CD4-positive, alpha-beta T cell treated with Interleukin-21 for 1 hour (primary cell): Measurements from ENCODE around the gene FAM229A.
"Not testable (repeated sequence)": the region's sequence is repeated elsewhere in the genome, so short reads cannot be mapped to it uniquely, and the experiment has no call there.

ENCODE experiments used
- DNase-seq: peaks from one replicate; pipeline ENCODE4 v3.0.0-alpha.2; 2020

The FAM229A gene

DNA sequence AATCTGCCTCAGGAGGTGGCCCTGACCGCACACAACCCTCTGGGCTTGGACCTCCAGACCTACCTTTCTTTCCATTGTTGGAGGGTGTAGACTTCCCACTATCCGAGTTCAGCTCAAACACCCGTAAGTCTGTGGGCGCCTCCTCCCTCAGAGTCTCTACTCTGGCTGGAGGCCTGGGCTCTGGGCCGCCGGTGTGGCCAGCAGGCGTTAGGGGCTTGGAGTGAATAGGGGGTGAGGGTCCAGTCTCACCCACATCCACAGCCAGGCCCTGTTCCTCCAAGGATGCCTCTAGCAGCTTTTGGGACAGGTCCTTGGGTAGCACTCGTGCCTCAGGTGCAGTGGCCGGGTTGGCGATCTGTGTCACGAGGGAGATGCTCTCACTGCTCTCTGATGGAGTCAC lies 13.9 kb upstream of the FAM229A start:
- DNase-seq = no peak

GRCh38 chr1:32373996-32374592 lies 11.8 kb upstream of the FAM229A start:
- DNase-seq = no peak

- peak; percentile 82 for DNase-seq
These were observed 10.0 kb upstream of the FAM229A start for GRCh38 chr1:32372149-32372756.

DNA sequence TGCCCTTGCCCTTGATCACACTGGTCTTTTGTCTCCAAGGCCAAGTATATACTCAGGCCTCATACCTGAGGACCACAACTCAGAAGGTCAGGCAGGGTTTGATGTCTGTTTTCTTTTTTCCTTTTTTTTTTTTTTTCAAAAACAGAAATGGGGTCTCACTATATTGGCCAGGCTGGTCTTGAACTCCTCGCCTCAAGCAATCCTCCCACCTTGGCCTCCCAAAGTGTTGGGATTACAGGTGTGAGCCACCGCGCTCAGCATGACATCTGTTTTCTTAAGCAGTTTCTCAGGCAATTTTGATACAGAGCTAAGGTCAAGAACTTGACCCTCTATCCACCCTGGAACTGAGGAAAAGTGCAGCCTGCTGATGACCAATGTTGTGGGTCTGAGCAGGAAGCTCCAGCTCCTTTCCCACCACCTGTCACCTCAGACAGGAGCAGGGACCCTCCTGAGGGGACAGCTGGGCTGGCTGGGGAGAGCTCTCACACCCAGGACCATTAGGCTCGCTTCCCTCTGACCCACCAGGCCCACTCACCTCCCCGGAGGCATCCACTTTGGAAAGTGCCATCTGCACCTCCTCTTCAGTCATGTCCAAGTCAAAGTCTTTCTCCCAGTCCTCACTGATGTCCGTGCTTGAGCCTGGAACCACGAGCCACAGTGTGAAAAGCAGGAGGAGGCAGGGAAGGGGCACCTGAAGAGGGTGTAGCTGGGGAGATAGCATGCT lies 5.8 kb upstream of the FAM229A start:
- DNase-seq = no peak

GRCh38 chr1:32365445-32365844 lies 3.2 kb upstream of the FAM229A start:
- DNase-seq = no peak

- DNase-seq = no peak
These were observed 2.6 kb upstream of the FAM229A start for GRCh38 chr1:32364836-32365235.

GRCh38 chr1:32363713-32364112 lies 1.4 kb upstream of the FAM229A start:
- no peak for DNase-seq

DNA sequence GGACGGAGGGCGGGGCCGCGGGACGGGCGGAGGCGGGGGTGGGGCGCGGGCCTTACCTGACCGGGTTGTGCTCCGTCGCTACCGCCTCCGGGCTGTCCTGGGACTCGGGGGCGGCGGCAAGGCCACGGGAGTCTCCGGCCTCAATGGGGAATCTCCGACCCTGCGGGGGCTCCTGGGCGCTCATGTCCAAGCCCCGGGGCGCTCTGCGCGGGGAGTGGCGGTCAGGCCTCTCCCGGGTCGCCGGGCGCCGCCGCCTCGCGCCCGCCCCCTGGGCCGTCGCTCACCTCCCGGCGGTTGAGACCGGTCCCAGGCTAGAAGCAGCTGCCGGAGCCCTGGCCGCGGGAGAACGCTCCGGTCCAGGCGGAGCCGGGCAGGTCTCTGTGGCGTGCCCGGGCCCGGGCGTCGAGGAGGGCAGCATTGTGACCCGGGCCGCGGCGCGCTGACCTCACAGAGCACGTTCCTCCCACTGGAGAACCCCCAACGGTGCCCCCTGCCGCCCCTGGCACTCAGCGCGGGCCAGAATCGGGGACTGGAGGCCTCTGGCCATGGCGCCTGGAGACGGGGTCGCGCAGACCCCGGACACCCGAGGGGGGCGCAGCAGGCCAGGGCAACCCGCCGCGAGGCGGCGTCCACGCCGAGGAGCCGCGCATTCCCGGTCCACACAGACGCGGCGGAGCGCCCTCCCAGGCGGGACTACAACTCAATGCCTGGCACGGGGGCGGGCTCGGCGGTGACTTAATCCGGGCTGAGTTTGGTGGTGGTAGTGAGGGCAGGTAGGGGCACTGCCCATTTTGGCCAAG lies 411 bp downstream of the FAM229A start:
- no peak for DNase-seq

DNA sequence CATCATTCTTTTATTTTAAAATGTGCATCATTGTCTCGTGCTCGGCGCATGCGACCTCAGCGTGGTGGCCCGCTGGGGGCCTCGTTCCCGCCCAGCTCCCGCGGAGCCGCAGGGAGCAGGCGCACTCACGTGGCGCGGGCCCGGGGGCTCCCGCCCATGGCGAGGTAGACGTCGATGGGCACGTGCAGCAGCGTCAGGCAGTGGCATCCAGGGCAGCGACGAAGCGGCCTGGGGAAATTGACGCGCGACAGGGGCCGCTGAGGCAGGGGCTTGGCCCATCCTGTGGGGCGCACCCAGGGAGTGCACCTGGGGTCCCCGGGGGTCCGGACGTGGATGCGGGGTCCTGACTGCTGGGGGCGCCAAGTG lies 994 bp downstream of the FAM229A start:
- DNase-seq = no peak

- DNase-seq = no peak
These were observed 3.9 kb downstream of the FAM229A start for GRCh38 chr1:32358435-32358834.

- DNase-seq = no peak
These were observed 4.7 kb downstream of the FAM229A start for GRCh38 chr1:32357614-32358013.

- no peak for DNase-seq
These were observed 5.8 kb downstream of the FAM229A start for GRCh38 chr1:32356478-32356877.

DNA sequence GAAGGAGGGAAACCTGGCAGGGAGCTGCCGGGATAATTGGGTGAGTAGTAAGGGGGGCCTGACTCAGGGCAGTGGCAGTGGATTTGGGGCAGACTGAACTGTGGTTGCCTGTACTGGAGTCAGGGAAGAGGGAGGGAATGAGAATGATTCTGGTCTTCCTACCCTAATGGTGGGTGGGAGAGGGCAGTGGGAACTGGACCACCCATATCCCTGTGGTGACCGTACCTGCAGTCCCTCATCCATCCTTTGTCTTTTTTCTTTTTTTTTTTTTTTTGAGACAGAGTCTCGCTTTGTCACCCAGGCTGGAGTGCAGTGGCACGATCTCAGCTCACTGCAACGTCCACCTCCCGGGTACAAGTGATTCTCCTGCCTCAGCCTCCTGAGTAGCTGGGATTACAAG lies 6.5 kb downstream of the FAM229A start:
- DNase-seq = not testable (repeated sequence)

DNA sequence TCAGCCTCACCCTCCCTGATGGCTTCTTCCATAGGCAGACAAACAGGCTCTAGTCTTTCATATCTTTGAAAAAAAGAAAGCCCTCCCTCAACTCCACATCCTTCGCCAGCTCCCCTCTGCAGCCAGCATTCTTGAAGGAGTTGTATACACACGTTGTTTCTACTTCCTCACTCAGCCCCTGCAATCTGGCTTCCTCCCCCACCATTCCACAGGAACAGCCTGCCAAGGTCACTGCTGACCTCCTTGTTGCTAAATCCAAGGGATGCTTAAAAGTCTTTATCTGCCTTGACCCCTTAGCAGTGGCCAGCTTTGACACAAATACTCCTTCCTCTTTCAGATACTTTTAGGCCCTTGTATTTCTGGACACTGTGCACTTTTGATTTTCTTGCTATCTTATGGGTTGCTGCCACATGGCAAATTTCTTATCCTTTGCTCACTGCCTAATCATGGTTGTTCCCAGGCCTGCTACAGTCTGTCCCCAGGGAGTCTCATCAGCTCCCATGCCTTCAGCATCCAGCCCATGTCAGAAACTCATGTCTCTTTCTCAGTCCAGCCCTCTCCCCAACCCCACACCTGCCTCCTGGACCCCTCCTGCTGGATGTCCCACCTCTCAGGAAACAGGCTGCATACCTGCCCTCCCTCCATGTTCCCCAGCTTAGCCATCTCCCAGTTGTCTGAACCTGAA lies 8.3 kb downstream of the FAM229A start:
- no peak for DNase-seq

- no peak for DNase-seq
These were observed 8.9 kb downstream of the FAM229A start for GRCh38 chr1:32353431-32353830.

DNA sequence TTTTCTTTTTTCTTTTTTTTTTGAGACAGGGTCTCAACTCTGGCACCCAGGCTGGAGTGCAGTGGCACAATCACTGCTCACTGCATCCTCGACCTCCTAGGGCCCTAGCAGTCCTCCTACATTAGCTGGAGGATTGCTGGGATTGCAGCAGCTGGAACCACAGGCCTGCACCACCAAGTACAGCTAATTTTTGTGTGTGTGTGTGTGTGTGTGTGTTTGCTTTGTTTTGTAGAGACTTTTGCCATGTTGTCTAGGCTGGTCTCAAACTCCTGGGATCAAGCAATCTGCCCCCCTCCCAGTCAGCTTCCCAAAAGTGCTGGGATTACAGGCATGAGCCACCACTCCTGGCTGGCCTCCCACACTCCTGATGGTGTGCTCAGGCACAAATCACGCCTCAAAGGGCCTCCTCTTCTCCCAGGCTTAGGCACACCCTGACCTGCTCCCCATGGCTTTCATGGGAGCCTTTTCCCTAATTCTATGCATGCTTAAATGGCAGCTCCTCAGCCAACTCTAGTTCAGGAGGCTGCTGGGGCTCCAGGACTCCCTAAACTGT lies 9.4 kb downstream of the FAM229A start:
- DNase-seq = no peak

DNA sequence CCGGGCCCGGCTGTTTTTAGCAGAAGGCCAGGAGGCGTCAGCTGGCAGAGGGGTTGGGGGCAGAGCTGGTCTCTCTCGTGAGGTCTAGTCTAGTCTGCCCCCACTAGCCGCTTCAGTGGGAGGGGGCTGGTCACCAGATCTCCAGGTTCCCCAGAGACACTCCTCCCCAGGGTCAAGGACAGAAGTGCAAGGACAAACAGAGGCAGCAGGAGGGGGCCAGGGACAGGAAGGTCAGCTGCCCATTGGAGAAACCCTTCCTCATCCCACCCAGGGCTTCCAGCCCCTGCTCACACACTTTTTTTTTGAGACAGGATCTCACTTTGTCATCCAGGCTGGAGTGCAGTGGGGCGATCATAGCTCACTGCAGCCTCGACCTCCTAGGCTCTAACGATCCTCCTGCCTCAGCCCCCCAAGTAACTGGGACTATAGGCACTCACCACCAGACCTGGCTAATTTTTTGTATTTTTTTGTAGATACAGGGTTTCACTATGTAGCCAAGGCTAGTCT lies 10.0 kb downstream of the FAM229A start:
- DNase-seq = no peak

- DNase-seq = peak; percentile 95
These were observed 10.7 kb downstream of the FAM229A start for GRCh38 chr1:32351399-32352238.

- no peak for DNase-seq
These were observed 11.4 kb downstream of the FAM229A start for GRCh38 chr1:32350785-32351398.

- DNase-seq = no peak
These were observed 13.0 kb downstream of the FAM229A start for GRCh38 chr1:32349211-32349708.
